ACC112 (cell line): ENCODE results near the gene AMN1.

Source experiments
- H2AFZ ChIP-seq: fragments of 200-600 bp; sonication (generic); one replicate; pipeline ENCODE4 v1.6.0; 2017; ENCODE audit warnings: antibody characterized with exemption, low read length; ENCODE audit not compliant: unreplicated experiment
- H3K27ac ChIP-seq: fragments of 200-600 bp; sonication (generic); 2 replicates; pipeline ENCODE4 v1.5.1; 2014; ENCODE audit warnings: low read depth, mild to moderate bottlenecking, antibody characterized with exemption, low read length, moderate library complexity
- H3K27me3 ChIP-seq: fragments of 200-600 bp; sonication (generic); 2 replicates; pipeline ENCODE4 v1.6.1; 2014; ENCODE audit warnings: mild to moderate bottlenecking, antibody characterized with exemption, low read length, moderate library complexity, mixed read lengths; ENCODE audit not compliant: insufficient read depth
- H3K36me3 ChIP-seq: fragments of 200-600 bp; sonication (generic); 2 replicates; pipeline ENCODE4 v1.6.1; 2016; ENCODE audit warnings: mild to moderate bottlenecking, antibody characterized with exemption, low read length, moderate library complexity, mixed read lengths; ENCODE audit not compliant: insufficient read depth
- H3K4me1 ChIP-seq: fragments of 200-600 bp; sonication (generic); one replicate; pipeline ENCODE4 v1.6.1; 2016; ENCODE audit warnings: low read length, mixed read lengths; ENCODE audit not compliant: insufficient read depth, unreplicated experiment, control insufficient read depth
- H3K4me3 ChIP-seq: fragments of 200-600 bp; sonication (generic); 2 replicates; pipeline ENCODE4 v1.5.1; 2014; ENCODE audit warnings: mild to moderate bottlenecking, low read depth, low read length
- H3K79me2 ChIP-seq: fragments of 200-600 bp; sonication (generic); one replicate; pipeline ENCODE4 v1.6.0; 2016; ENCODE audit warnings: low read length; ENCODE audit not compliant: control insufficient read depth, unreplicated experiment, insufficient read depth

Gene AMN1

GRCh38 chr12:31631023-31631724 lies 97.6 kb downstream of the AMN1 start:
- no peaks in the 10 kb centered on the region for H3K36me3 ChIP-seq
- H3K27me3 ChIP-seq, result no peaks in the 10 kb centered on the region
- H2AFZ ChIP-seq, result no peak overlapping the region
- no peaks in the 10 kb centered on the region for H3K4me1 ChIP-seq
- H3K79me2 ChIP-seq, result no peaks in the 10 kb centered on the region
- H3K4me3 ChIP-seq, result no peak overlapping the region
- H3K27ac ChIP-seq, result no peak overlapping the region

GRCh38 chr12:31629756-31630732 lies 98.8 kb downstream of the AMN1 start:
- H2AFZ ChIP-seq, result no peak overlapping the region
- H3K27me3 ChIP-seq, result no peaks in the 10 kb centered on the region
- no peaks in the 10 kb centered on the region for H3K4me1 ChIP-seq
- no peaks in the 10 kb centered on the region for H3K79me2 ChIP-seq
- no peak overlapping the region for H3K4me3 ChIP-seq
- no peak overlapping the region for H3K27ac ChIP-seq
- H3K36me3 ChIP-seq, result no peaks in the 10 kb centered on the region

GRCh38 chr12:31627456-31628054 lies 101.3 kb downstream of the AMN1 start:
- Histone ChIP-seq H3K36me3 (no peaks in the 10 kb centered on the region), H3K4me1 (no peaks in the 10 kb centered on the region), H3K27me3 (no peaks in the 10 kb centered on the region), H3K4me3 (no peak overlapping the region), H3K27ac (no peak overlapping the region), H2AFZ (no peak overlapping the region), H3K79me2 (no peaks in the 10 kb centered on the region)

DNA sequence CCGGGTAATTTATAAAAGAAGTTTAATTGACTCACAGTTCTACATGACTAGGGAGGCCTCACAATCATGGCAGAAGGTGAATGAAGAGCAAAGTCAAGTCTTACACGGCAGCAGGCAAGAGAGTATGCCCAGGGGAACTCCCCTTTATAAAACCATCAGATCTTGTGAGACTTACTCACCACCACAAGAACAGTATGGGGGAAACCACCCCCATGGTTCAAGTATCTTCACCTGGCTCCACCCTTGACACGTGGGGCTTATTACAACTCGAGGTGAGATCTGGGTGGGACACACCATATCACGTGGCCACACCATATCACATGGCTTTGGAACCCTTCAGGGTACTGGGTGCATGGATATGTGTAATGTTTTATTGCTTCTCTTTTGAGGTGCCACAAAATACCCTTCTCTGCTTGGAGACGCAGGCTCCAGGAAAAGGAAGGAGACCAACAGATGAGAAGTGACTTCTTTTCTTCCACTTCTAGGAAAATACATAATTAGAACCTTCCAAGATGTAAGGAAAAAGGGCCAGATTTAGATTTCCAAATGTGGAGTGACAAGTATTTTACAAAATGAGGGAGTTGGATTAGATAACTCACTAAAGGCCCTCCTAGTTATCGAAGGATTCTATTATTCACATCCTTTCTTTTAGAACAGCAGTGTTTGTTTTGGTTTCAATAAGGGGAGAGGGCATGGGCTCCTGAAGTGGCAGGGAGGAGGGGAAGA lies 102.4 kb downstream of the AMN1 start:
- Histone ChIP-seq H3K27ac (no peak overlapping the region), H2AFZ (no peak overlapping the region), H3K4me3 (no peak overlapping the region), H3K36me3 (no peaks in the 10 kb centered on the region), H3K79me2 (no peaks in the 10 kb centered on the region), H3K27me3 (no peaks in the 10 kb centered on the region), H3K4me1 (no peaks in the 10 kb centered on the region)

DNA sequence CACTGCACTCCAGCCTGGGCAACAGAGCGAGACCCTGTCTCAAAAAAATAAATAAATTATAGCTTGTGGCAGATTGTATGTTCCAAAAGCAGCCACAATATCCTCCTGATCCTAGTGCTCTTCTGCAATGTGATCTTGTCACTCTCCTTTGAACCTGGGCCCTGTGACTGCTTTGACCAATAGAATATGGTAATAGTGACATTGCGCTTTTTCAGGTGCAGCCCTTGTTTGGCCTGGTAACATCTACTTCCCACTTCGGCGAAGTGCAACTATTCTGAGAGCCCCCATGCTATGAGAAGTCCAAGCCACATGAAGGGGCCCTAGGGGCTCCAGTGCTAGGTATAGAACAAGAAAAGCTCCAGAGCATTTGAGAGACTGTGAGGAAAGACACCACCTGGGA lies 106.8 kb downstream of the AMN1 start:
- H3K4me1 ChIP-seq, result peaks cover 8% of the 10 kb centered on the region
- no peaks in the 10 kb centered on the region for H3K79me2 ChIP-seq
- no peaks in the 10 kb centered on the region for H3K36me3 ChIP-seq
- H3K27ac ChIP-seq, result no peak overlapping the region
- H3K27me3 ChIP-seq, result no peaks in the 10 kb centered on the region
- no peak overlapping the region for H3K4me3 ChIP-seq
- no peak overlapping the region for H2AFZ ChIP-seq
